ENCODE measurements around the gene PLS1. TPM values are rescaled to one million over a fixed set of nuclear protein-coding genes. Genes with fewer than 3 reads are reported as not detected.

Gene PLS1, protein sequence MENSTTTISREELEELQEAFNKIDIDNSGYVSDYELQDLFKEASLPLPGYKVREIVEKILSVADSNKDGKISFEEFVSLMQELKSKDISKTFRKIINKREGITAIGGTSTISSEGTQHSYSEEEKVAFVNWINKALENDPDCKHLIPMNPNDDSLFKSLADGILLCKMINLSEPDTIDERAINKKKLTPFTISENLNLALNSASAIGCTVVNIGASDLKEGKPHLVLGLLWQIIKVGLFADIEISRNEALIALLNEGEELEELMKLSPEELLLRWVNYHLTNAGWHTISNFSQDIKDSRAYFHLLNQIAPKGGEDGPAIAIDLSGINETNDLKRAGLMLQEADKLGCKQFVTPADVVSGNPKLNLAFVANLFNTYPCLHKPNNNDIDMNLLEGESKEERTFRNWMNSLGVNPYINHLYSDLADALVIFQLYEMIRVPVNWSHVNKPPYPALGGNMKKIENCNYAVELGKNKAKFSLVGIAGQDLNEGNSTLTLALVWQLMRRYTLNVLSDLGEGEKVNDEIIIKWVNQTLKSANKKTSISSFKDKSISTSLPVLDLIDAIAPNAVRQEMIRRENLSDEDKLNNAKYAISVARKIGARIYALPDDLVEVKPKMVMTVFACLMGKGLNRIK
- total RNA-seq (2022; extraction: Qiagen RNA extraction) = 11.4 to 14.5 TPM (median 12.9 TPM) in 5 replicates

GRCh38 chr3:142595951-142596725 lies at the start of gene PLS1:
PLS1 (plus strand) TSS chr3:142596393; CDS start chr3:142664238, 67,845 bp downstream.

GRCh38 chr3:142578329-142579223 lies 17.6 kb upstream of the PLS1 start, which contains the start of gene ATR:
ATR (minus strand) TSS chr3:142578733; CDS start chr3:142578704, 29 bp downstream.

GRCh38 chr3:142723968-142724681 lies 127.9 kb downstream of the PLS1 start, which contains the start of gene TRPC1:
TRPC1 (plus strand) TSS chr3:142724034; CDS start chr3:142724560, 526 bp downstream.

Other genes with a start within 250 kb of the PLS1 start
- gene XRN1, start 148.4 kb upstream of the PLS1 start, total RNA-seq (2022; extraction: Qiagen RNA extraction) = 3.4 to 5.0 TPM (median 4.1 TPM) in 5 replicates
- 11.8 to 13.7 TPM (median 12.3 TPM) in 5 replicates for gene ATR, start 17.7 kb upstream of the PLS1 start, total RNA-seq (2022; extraction: Qiagen RNA extraction)
- 5.2 to 9.4 TPM (median 8.2 TPM) in 5 replicates for gene TRPC1, start 127.6 kb downstream of the PLS1 start, total RNA-seq (2022; extraction: Qiagen RNA extraction)

All from A549 treated with CORT108297 at 1 μM for 4 hours (cell line).